HG02981 (cell line): ENCODE data around the gene MAPK12.

Experiments
- ATAC-seq: cut with Tn5 transposase; IDR thresholded peaks from one replicate; pipeline ENCODE4 v1.9.1; 2021; ENCODE audit warnings: mild to moderate bottlenecking, moderate library complexity; ENCODE audit not compliant: unreplicated experiment

Gene MAPK12

DNA sequence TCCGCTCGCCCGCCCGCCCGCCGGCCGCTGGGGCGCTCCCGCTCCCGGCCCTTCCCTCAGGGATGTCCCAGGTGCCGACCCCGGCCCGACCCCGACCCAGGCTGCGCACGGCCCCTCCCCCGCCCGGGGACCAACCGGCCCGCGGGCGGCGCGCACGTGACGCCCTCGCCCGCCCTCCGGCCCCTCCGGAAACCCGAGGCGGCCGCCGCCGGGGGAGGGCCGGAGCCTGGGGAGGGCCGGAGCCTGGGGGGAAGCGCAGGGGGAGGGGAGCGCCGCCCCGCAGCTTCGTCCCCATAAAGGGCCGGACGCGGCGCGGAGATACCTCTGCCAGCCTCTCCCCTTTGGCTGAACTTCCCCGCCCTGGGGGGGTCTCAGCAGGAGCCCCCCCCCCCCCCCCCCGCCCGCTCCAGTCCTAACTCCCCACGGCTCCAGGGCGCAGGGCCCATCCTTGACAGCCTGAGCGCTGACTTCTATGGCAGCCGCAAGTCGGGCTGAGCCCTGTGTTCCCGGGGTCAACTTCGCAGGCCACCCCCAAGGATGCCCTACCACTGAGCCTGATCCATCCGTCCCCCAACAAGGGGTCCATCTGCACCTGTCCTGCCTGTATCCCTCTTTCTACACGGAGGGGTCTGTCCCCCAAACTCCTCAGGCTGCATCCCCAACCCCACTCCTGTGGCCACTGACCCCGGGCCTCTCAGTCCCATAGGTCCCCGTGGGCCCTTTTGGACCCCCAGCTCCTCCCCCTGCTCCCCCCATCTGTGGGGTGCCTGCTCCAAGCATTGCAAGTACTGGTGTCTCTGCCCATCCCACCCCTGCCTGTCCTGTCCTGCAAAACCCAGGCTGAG is at the start of gene MAPK12:
MAPK12 (minus strand) TSS at position 69 of the 845 bp plus-strand sequence. CDS start 174 bp downstream, outside the sequence.
- no peak for ATAC-seq

DNA sequence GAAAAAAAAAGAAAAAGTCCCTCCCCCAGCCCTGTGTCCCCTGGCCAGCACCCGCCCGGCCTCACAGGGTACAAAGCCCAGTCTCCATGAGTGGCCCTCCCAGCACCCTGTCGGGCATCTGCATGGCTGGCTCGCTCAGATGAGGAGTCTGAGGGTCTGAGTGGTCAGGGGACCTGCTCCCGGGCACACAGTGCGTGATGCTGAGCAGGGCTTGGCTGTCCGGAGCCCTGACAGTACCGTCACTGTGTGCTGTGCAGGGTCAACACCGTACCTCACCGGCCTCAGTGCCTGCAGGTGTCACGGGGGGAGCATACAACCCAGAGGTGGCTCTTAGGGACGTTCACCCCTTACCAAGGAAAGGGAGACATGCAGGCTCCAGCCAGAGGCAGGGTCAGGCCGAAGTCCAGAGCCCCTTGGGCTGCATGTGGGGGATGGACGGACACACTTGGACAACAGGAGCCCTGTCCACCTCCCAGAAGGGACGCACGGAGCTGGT is 49.5 kb upstream of the MAPK12 start:
- ATAC-seq, result no peak

DNA sequence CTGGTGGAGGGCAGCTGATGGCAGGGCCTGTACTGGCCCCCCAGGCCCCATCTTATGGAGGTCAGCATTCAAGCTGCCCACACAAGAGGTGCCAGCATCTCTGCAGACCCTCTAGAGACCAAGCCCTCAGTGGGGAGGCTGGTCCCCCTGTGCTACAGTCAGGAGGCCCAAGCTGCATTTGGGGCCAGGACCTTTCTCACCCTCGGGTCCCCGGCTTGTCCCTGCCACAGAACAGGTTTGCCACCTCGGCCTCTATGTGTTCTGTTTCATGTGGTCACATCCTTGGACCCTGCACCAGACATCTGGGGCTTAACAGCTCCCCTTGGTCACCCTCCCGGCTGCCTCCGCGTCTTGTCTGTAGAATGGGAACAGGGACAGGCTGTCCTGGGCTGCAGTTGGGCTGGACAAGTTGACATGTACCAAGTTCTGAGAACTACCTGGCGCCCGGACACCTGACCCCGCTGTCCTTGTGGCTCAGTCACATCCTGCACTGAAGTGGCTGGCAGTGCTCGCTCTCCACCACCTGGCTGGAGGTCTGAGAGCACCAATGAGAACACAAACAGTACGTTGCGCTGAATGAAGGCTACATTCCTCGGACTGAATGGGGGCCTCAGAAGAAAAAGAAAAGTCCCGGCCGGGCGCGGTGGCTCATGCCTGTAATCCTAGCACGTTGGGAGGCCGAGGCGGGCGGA is 48.7 kb upstream of the MAPK12 start:
- ATAC-seq, result no peak

- no peak for ATAC-seq
Observed at GRCh38 chr22:50309601-50309991, 48.1 kb upstream of the MAPK12 start.

DNA sequence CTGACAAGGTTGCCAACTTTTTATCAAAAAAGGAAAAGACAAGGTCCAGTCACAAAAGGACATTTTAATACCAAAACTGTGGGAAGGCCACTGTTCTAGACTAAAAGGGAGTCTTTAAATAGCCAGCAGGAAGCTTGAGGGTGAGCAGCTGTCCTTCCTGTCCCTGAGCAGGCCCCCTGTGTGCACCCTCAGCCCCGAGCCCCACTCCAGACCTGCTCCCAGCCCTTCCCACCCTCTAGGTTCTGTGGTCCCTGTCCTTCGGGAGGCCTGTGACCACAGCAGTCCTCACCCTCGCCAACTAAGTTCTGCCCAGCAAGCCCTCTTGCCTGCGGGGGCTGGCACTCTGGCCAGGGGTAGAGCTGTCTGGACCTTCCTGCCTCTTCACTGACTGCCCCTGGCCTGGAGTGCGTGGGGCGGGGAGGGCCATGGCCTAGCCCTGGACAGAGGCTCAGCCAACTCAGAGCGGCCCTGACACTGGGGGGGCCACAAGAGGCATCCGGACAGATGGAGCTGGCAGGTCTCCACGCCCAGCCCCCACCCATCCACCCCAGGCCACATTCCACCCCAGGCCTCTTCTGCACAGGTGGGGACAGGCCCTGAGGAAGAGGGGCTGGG is 47.6 kb upstream of the MAPK12 start:
- no peak for ATAC-seq

DNA sequence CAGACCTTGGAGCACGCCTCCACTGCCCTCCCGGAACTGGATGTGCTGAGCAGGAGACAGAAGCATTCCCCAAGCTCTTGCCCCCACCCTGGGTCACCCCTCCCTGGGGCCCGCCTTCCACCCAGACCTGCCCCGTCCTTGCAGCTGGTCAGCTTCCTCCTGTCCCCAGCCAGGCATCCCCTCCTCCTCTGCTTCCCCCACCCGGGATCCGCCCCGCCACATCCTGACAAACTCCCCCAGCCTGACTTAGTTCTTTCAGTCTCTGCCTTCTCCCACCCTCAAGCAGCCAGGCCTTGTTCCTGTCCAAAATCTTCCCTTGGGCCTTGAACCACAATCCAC is 47.1 kb upstream of the MAPK12 start:
- ATAC-seq, result no peak

DNA sequence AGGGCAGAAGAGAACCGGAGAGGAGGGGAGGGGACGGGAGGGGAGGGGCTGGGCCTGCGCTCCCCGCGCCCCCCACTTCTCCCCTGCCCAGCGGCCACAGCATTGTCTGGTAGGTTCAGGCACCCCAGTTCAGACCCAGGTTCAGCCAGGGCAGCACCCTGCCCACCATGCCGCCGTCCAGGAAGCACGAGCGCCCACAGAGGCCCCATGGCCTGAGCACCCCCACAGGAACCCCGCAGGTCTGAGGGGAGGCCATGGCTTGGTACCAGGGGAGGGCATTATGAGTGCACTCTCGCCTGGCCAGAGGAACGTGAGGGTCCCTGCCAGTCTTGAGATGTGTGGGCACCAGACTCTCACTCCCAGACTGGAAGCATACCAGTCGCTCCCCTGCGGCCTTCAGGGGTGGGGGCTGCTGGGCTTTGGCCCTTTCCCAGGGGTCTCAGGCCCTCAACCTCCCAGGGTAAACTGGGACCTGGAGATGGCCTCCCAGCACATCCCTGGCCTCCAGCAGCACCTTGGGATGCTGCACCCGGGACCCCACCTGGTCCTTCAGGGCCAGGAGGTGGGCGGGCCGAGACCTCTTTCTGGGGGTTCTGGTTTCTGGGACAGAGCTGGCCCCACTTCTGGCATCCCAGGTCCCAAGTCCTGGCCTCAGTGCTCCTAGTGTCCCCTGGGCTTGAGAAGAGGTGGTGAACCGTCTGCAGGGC is 46.6 kb upstream of the MAPK12 start:
- no peak for ATAC-seq

- ATAC-seq, result no peak
Observed at GRCh38 chr22:50306753-50307749, 45.6 kb upstream of the MAPK12 start, which contains the start of gene PLXNB2. TSS of gene PLXNB2 (minus strand) at chr22:50307646. CDS start at chr22:50290584, 17,062 bp downstream.

DNA sequence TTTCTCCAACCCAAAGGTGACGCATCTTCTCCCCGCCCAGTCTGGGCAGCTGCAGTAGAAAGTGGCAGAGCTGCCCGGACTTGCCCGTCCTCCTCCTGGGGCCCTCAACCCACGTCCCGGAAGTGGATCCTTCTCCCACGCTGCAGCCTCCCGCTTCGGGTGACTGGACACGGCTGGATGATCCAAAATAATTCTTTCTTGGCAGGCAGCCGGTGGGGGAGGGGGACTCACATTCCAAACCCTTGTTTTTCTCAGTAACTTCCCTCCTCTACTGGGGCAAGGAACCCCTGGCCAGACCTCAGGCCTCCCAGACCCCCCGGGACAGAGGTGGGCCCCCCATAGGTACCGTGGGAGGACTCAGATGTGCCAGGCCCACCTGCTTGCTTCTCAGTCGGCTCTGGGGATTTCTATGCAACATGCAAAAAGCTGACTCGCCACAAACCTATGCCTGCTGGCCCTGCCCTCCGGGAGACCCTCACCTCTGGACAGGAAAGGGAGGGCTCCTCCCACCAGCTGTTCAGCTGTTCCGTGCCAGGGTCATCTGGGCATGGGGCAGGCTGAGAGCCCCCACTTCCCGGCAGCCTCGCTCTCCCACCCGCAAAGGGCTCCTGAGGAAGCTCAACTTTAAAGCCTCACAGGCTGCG is 44.6 kb upstream of the MAPK12 start:
- no peak for ATAC-seq

DNA sequence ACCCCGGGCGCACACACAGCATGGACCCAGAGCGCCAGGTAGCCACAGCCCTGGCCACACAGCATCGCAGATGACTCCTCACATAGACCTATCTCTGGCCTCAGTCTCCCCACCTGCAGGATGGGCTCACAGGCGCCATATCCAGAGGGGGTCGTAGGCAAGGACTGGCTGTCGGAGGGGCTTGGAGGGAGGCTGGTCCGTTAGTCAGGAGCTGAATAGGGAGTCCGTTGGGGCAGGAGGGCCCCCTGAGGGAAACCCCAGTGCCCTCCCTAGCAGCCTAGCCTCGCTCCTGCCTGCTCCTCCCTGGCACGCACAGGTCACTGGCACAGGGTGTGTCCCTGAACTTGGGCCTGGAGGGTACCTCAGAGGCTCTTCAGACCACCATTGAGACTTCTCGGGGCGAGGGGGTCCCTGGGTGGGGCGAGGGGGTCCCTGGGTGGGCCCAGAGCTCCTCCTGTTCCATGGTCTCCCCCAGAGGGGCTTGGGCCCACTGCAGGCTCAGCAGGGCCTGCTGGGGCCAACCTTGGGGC is 44.0 kb upstream of the MAPK12 start:
- ATAC-seq, result no peak

GRCh38 chr22:50304528-50305392 is 43.3 kb upstream of the MAPK12 start:
- ATAC-seq, result no peak

GRCh38 chr22:50303848-50304527 is 42.5 kb upstream of the MAPK12 start:
- no peak for ATAC-seq

DNA sequence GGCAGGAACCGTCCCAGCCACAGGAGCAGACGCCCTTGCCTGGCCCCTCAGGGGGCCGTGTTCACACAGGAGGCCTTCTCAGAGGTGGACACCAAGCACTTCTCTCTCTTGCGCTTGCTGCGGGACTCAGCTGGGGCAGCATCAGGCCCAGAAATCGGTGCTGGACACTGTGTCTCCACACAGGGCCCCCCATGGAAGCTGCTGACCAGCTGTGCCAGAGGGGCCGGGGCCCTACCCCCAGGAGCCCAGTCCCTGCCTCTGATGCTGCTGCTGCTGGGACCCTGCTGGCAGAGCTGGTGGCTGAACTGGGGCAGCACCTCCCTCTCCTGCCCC is 42.0 kb upstream of the MAPK12 start:
- ATAC-seq, result no peak

DNA sequence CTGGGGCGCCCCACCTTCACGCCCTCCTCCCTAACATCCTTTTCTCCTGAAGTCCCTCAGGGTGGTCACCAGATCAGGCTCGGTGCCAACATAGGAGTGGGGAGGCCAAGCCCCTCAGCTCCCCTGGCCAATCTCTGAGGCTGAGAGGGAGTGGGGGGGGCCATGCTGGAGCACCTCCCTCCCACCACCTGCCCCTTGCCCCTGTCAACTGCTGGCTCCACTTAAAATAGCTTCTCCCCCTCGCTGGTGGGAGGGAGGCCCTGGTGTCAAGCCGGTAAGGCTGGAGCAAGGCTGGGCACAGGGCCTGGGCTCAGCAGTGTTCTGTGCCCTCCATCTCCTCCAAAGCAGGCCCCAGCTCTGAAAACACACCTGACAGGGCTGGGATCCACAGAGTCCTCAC is 41.1 kb upstream of the MAPK12 start:
- no peak for ATAC-seq

DNA sequence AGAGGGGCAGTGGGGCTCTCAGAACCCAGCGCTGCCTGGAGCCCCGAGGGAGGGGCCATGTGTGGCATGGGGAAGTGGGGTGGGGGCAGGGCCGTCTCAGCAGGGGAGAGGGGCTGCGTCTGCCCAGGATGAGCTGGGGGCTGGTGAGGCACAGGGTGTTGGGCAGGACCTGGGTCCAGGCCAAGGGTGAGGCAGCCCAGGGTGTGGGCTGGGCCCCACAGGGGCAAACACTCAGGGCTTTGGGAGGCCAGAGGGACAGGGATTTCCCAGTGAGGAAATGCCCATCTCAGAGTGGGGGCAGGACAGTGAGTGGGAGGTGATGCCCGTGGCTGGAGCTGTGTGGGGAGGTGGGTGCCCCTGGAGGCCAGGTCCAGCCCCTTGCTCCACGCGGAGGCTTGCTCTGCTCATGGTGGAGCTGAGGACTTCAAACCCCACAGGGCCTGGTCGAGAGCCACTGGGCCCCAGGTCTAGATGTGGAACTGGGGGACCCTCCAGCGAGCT is 40.6 kb upstream of the MAPK12 start:
- ATAC-seq, result no peak

GRCh38 chr22:50301581-50301991 is 40.1 kb upstream of the MAPK12 start:
- ATAC-seq, result no peak

DNA sequence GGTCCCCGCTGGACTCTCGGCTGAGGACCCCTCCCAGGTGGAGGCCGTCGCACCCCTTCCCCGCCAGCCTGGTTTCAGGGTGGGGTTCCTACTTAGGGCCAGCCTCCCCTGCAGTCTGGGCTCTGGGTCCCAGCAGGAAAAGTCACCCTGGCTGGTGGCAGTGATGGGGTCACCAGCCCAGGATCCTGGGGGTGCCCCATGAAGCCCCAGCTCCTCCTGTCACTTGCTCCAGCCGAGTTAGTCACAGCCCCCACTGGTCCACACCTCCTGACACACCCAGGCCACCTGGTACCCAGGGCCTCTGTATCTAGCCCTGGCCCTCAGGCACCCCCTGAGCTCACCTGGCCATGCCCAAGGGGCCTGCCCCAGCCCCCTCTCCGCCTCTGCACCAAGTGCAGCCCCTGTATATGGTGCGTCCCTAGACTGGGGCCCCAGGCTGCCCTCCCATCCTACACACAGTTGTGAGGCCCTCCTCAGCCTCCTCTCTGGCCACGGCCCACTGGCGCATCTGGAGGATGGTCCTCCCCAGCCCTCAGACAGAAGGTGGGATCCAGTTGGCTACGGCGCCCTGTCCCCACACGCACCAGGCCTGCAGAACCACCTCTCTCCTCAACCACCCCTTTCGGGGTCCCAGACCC is 39.3 kb upstream of the MAPK12 start:
- ATAC-seq, result no peak
